ENCODE measurements around the gene FOXO1. TPM values are rescaled to one million over a fixed set of nuclear protein-coding genes. Genes with fewer than 3 reads are reported as not detected.
"Not testable (repeated sequence)": the region's sequence is repeated elsewhere in the genome, so short reads cannot be mapped to it uniquely, and the experiment has no call there.

FOXO1 gene
- total RNA-seq = 10 to 100 TPM; 12.3 to 31.2 (median 17.3) TPM
- 1 to 10 TPM; 3.4 to 9.0 TPM for polyA plus RNA-seq
- long read RNA-seq, donor 1, full-length matches to known transcripts = 24 of 39 reads
- long read RNA-seq, donor 1, partial matches to known transcripts = 11 of 39 reads
- long read RNA-seq, donor 1, other reads (novel, unspliced or antisense) = 4 of 39 reads
- long read RNA-seq, donor 2, full-length matches to known transcripts = 26 of 35 reads
- long read RNA-seq, donor 2, partial matches to known transcripts = 4 of 35 reads
- long read RNA-seq, donor 2, other reads (novel, unspliced or antisense) = 5 of 35 reads
- long read RNA-seq, donor 3, full-length matches to known transcripts = 13 of 42 reads
- long read RNA-seq, donor 3, partial matches to known transcripts = 27 of 42 reads
- long read RNA-seq, donor 3, other reads (novel, unspliced or antisense) = 2 of 42 reads

DNA sequence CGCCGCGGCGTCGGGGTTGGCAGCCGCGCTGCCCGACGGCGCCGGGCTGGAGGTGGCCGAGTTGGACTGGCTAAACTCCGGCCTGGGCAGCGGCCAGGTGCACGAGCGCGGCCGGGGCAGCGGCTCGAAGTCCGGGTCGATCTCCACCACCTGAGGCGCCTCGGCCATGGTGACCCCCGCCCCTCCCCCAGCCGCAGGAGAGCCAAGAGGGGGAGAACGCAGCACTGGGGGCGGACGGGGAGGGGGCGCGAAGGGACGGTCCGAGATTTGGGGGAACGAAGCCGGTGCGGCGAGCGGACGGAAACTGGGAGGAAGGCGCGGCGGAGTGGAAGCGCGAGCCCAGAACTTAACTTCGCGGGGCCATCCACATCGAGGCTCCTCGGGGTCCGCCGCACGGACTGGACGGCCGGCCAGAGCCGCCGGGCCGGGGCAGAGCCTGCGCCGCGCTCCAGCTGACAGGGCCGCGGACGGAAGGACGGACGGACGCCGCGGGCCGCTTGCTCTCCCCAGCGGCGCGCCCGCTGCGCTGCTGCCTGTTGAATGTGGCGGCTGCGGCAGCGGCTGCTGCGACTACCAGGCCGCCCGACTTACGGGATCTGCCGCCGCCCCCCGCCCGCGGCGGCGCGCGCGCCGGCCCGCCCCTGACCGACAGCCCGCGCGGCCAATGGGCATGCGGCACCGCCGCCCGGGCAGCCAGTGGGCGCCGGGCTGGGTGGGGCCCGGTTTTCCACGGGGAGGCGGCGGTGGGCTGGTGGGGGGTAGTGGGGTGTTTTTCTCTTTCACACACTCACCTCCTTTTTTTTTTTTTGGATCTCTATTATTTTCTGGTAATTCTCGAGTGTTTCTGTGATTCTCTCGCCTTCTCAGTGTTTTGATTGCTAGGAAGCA lies at the start of gene FOXO1:
Gene FOXO1 (minus strand): TSS at position 597 of the 888 bp plus-strand sequence. CDS start 429 bp downstream, at position 168.
- Histone ChIP-seq H3K4me1 (peaks cover 0 to 46% (median 41%) of the 10 kb centered on the region in 9 donors), H3K27me3 (no peaks in the 10 kb centered on the region), H3K4me3 (peak within 1 kb of the TSS; percentile 81 to 97 (median 92)), H3K9me3 (no peaks in the 10 kb centered on the region), H3K27ac (peak within 1 kb of the TSS; percentile 95 to 99 (median 98)), H3K36me3 (no peaks in the 10 kb centered on the region)
- ATAC-seq = peak; percentile 81 to 88 (median 87)
- TF ChIP-seq, protein P1, sequence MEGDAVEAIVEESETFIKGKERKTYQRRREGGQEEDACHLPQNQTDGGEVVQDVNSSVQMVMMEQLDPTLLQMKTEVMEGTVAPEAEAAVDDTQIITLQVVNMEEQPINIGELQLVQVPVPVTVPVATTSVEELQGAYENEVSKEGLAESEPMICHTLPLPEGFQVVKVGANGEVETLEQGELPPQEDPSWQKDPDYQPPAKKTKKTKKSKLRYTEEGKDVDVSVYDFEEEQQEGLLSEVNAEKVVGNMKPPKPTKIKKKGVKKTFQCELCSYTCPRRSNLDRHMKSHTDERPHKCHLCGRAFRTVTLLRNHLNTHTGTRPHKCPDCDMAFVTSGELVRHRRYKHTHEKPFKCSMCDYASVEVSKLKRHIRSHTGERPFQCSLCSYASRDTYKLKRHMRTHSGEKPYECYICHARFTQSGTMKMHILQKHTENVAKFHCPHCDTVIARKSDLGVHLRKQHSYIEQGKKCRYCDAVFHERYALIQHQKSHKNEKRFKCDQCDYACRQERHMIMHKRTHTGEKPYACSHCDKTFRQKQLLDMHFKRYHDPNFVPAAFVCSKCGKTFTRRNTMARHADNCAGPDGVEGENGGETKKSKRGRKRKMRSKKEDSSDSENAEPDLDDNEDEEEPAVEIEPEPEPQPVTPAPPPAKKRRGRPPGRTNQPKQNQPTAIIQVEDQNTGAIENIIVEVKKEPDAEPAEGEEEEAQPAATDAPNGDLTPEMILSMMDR (IDR thresholded peaks at IDR 0.05) = peak in 1 of 9 donors; percentile 8
- intact Hi-C loops (cut with DNase I) = loop anchor here in 9 of 10 donors (5.0 to 10.0 kb wide), 15 partner anchors 79 to 599 kb away; no protein-coding TSS in a partner anchor
- WGBS, 2 donors = 0% methylated on average over 83 to 108 of the region's 108 CpGs
- peak; percentile 91 to 93 for DNase-seq

DNA sequence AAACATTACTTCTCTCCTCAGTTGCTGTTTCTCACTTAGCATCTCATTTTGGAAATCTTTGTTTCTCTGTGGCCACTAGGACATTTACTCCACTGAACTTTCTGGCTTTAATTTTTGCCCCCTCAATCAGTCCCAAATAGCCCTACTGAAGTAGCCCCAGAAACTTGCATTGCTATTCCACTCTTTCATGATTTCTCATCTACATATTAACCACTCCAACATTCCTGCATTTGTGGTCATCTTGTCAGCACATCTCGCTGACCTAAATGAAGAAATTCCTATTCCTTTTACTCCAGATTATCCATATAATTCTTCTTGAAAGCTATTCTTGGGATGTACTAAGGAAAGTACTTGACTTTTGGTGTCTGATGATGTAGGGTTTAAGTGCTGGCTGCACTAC lies 48.0 kb upstream of the FOXO1 start:
- intact Hi-C loops (cut with DNase I); ATAC-seq: not testable (repeated sequence)
- no CpG with 5 or more reads among the region's 1 CpG for WGBS, 2 donors

DNA sequence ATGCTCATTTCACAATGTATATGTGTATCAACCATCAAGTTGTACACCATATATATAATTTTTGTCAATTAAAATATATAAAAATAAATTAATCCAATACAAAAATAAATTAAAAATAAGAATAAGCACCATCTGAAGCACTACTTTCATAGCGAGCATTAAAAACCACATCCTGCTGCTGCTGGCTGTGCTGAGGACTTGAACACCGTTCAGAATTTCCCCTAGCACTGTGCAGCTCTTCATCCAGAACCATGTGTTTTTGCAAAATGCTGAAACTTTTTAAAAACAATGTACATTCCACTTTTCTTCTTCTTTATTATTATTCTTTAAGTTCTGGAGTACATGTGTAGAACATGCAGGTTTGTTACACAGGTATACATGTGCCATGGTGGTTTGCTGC lies 40.0 kb upstream of the FOXO1 start:
- Histone ChIP-seq H3K27me3 (no peaks in the 10 kb centered on the region), H3K9me3 (peaks cover 0 to 69% (median 34%) of the 10 kb centered on the region in 11 donors), H3K4me1 (no peaks in the 10 kb centered on the region), H3K4me3 (no peak overlapping the region), H3K27ac (no peak overlapping the region), H3K36me3 (no peaks in the 10 kb centered on the region)
- no peak for DNase-seq
- intact Hi-C loops (cut with DNase I) = no loop called here
- ATAC-seq = no peak
- 86 to 93% methylated on average over 2 of the region's 2 CpGs for WGBS, 2 donors
- TF ChIP-seq, protein P1 (IDR thresholded peaks at IDR 0.05) = no peak

More for the DNA sequence above, 48.0 kb upstream of the FOXO1 start:
- Histone ChIP-seq H3K9me3 (peaks cover 0 to 42% (median 17%) of the 10 kb centered on the region in 11 donors), H3K36me3 (peaks cover 0 to 49% (median 12%) of the 10 kb centered on the region in 9 donors)
- not testable (repeated sequence) for H3K27ac ChIP-seq, H3K27me3 ChIP-seq, H3K4me3 ChIP-seq, DNase-seq, H3K4me1 ChIP-seq

DNA sequence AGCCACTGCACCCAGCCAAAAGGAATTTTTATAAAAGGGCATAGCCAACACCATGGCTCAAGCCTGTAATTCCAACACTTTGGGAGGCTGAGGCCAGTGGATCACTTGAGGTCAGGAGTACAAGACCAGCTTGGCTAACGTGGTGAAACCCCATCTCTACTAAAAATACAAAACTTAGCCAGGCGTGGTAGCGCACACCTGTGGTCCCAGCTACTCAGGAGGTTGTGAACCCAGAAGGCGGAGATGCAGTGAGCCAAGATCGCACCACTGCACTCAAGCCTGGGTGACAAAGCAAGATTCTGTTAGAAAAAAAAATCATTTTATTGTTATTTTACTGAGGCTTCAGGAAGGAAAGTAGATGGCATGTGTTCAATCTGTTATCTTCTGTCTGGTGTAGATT lies 31.3 kb upstream of the FOXO1 start:
- intact Hi-C loops (cut with DNase I) = no loop called here
- ATAC-seq (no peak), DNase-seq (no peak)
- Histone ChIP-seq H3K27me3 (no peaks in the 10 kb centered on the region), H3K27ac (no peak overlapping the region), H3K4me1 (no peaks in the 10 kb centered on the region), H3K4me3 (no peak overlapping the region), H3K9me3 (no peaks in the 10 kb centered on the region), H3K36me3 (no peaks in the 10 kb centered on the region)
- TF ChIP-seq, protein P1 (IDR thresholded peaks at IDR 0.05) = no peak
- WGBS, 2 donors = 86 to 88% methylated on average over 5 of the region's 5 CpGs

All from heart right ventricle (tissue), 16 donors.